Liver (tissue), 9 donors: ENCODE results near the gene VGLL3. TPM values are rescaled to one million over a fixed set of nuclear protein-coding genes. Genes with fewer than 3 reads are reported as not detected.

ENCODE experiments used
- DNase-seq: peaks from one replicate; pipeline ENCODE4 v3.0.0-alpha.2; 2017; ENCODE audit warnings: low spot score
- H3K27ac ChIP-seq, 2 donors: one replicate each; pipeline ENCODE4 v1.7.0; 2013; ENCODE audit warnings: inconsistent platforms in 2 of 2, low read length in 2 of 2, control low read depth in 1 of 2, low read depth in 1 of 2, mild to moderate bottlenecking in 1 of 2
- H3K27me3 ChIP-seq, 4 donors: one replicate each; pipeline versions ENCODE4 v1.6.1 to v1.7.0; 2013; ENCODE audit warnings: low read length in 3 of 4, inconsistent platforms in 1 of 4, mild to moderate bottlenecking in 1 of 4, moderate library complexity in 1 of 4; ENCODE audit not compliant: control insufficient read depth in 4 of 4, insufficient read depth in 4 of 4
- H3K36me3 ChIP-seq, 4 donors: one replicate each; pipeline versions ENCODE4 v1.6.1 to v1.7.0; 2013; ENCODE audit warnings: low read length in 3 of 4, mild to moderate bottlenecking in 3 of 4, low read depth in 1 of 4, moderate library complexity in 1 of 4; ENCODE audit not compliant: control insufficient read depth in 4 of 4, insufficient read depth in 3 of 4
- H3K4me1 ChIP-seq, 4 donors: one replicate each; pipeline versions ENCODE4 v1.6.1 to v1.7.0; 2013; ENCODE audit warnings: low read length in 3 of 4, mild to moderate bottlenecking in 3 of 4, moderate library complexity in 1 of 4; ENCODE audit not compliant: control insufficient read depth in 4 of 4, insufficient read depth in 4 of 4
- H3K4me3 ChIP-seq, 3 donors: one replicate each; pipeline versions ENCODE4 v1.6.1 to v1.7.0; 2013; ENCODE audit warnings: low read length in 3 of 3, control low read depth in 1 of 3, low read depth in 1 of 3, mild to moderate bottlenecking in 1 of 3
- H3K9ac ChIP-seq, 2 donors: one replicate each; pipeline ENCODE4 v1.7.0; 2013; ENCODE audit warnings: low read length in 2 of 2, mild to moderate bottlenecking in 2 of 2, moderate library complexity in 2 of 2, control low read depth in 1 of 2, low read depth in 1 of 2
- H3K9me3 ChIP-seq, 4 donors: one replicate each; pipeline versions ENCODE4 v1.6.1 to v1.7.0; 2013; ENCODE audit warnings: low read length in 3 of 4; ENCODE audit not compliant: control insufficient read depth in 4 of 4
- ATF3 ChIP-seq: IDR thresholded peaks from 2 replicates; pipeline ENCODE4 v1.6.1; 2016; ENCODE audit warnings: antibody characterized with exemption
- EGR1 ChIP-seq, 2 donors: IDR thresholded peaks; 2 replicates each; pipeline ENCODE4 v1.6.1; 2016 to 2018; ENCODE audit warnings: antibody characterized with exemption in 2 of 2, low read depth in 2 of 2
- FOXA1 ChIP-seq: IDR thresholded peaks from 2 replicates; pipeline ENCODE4 v1.6.1; 2016; ENCODE audit warnings: antibody characterized with exemption
- FOXA2 ChIP-seq: IDR thresholded peaks from 2 replicates; pipeline ENCODE4 v1.6.1; 2016; ENCODE audit warnings: antibody characterized with exemption
- GABPA ChIP-seq, 2 donors: IDR thresholded peaks in 1 of 2; conservative IDR thresholded peaks in 1 of 2; 2 replicates each; pipeline ENCODE4 v1.6.1; 2016; ENCODE audit warnings: antibody characterized with exemption in 2 of 2, mild to moderate bottlenecking in 1 of 2, moderate library complexity in 1 of 2
- HNF4A ChIP-seq, 2 donors: conservative IDR thresholded peaks; 2 replicates each; pipeline ENCODE4 v1.6.1; 2016; ENCODE audit warnings: antibody characterized with exemption in 2 of 2, mild to moderate bottlenecking in 2 of 2
- HNF4G ChIP-seq: IDR thresholded peaks from 2 replicates; pipeline ENCODE4 v1.6.1; 2016; ENCODE audit warnings: antibody characterized with exemption
- JUND ChIP-seq, 2 donors: IDR thresholded peaks; 2 replicates each; pipeline ENCODE4 v1.6.1; 2016; ENCODE audit warnings: antibody characterized with exemption in 2 of 2
- MAX ChIP-seq: IDR thresholded peaks from 2 replicates; pipeline ENCODE4 v1.6.1; 2016; ENCODE audit warnings: antibody characterized with exemption
- NR2F2 ChIP-seq: IDR thresholded peaks from 2 replicates; pipeline ENCODE4 v1.6.1; 2016; ENCODE audit warnings: antibody characterized with exemption
- RAD21 ChIP-seq, 2 donors: IDR thresholded peaks; 2 replicates each; pipeline ENCODE4 v1.6.1; 2016; ENCODE audit warnings: antibody characterized with exemption in 2 of 2, mild to moderate bottlenecking in 2 of 2
- REST ChIP-seq: IDR thresholded peaks from 2 replicates; pipeline ENCODE4 v1.6.1; 2016; ENCODE audit warnings: antibody characterized with exemption, mild to moderate bottlenecking
- RXRA ChIP-seq, 2 donors: IDR thresholded peaks; 2 replicates each; pipeline ENCODE4 v1.6.1; 2017 to 2018; ENCODE audit warnings: antibody characterized with exemption in 2 of 2, mild to moderate bottlenecking in 1 of 2
- SP1 ChIP-seq: IDR thresholded peaks from 2 replicates; pipeline ENCODE4 v1.6.1; 2018; ENCODE audit warnings: antibody characterized with exemption, mild to moderate bottlenecking
- TAF1 ChIP-seq: conservative IDR thresholded peaks from 2 replicates; pipeline ENCODE4 v1.6.1; 2016; ENCODE audit warnings: antibody characterized with exemption, mild to moderate bottlenecking
- YY1 ChIP-seq: IDR thresholded peaks from 2 replicates; pipeline ENCODE4 v1.6.1; 2016; ENCODE audit warnings: antibody characterized with exemption, mild to moderate bottlenecking
- ZBTB33 ChIP-seq: IDR thresholded peaks from 2 replicates; pipeline ENCODE4 v1.6.1; 2016; ENCODE audit warnings: antibody characterized with exemption
- WGBS: extraction: QIAGEN DNeasy Blood & Tissue Kit; methylation state at CpG from one replicate; pipeline ENCODE4 v1.1.7; 2013; 5-methylcytosine and 5-hydroxymethylcytosine counted together
- polyA plus RNA-seq, 2 donors: library from polyadenylated mRNA; stranded (reverse) in 1 of 2; unstranded in 1 of 2; fragments of 200-250 nt in 1 of 2; fragments of >200 nt in 1 of 2; fragmentation: Nextera tagmentation in 1 of 2; extraction: Ambion mirVana in 1 of 2; gene quantifications; one replicate each; pipeline versions ENCODE4 v1.2.1 to v1.2.3, GENCODE V29; 2013 to 2015
- total RNA-seq, 2 donors: library from RNA; depleted of rRNA; stranded (reverse); fragments of >200 nt; gene quantifications; one replicate each; pipeline ENCODE4 v1.2.3, GENCODE V29; 2014
- TF ChIP-seq, protein P1 (sequence below): fragments of 150-350 bp; IDR thresholded peaks from 2 replicates; pipeline ENCODE4 v1.5.1; 2017; ENCODE audit warnings: improper control_type of control experiment, low read depth, low read length; ENCODE audit not compliant: missing input control
- donor health status: healthy.
- donor health status: healthy.
- donor health status: healthy.
- donor health status: healthy.
- donor health status: healthy.

VGLL3 gene
- total and polyA plus RNA-seq, 4 donors = 0.08 to 1.3 (median 0.63) TPM

- no peak for TF ChIP-seq REST
- TF ChIP-seq RXRA (IDR thresholded peaks at IDR 0.05) = no peak
- no peak for TF ChIP-seq ATF3
- no peak for TF ChIP-seq ZBTB33
- no peak for TF ChIP-seq TAF1
Observed at GRCh38 chr3:86961297-86961696, 29.7 kb downstream of the VGLL3 start (continued).

DNA sequence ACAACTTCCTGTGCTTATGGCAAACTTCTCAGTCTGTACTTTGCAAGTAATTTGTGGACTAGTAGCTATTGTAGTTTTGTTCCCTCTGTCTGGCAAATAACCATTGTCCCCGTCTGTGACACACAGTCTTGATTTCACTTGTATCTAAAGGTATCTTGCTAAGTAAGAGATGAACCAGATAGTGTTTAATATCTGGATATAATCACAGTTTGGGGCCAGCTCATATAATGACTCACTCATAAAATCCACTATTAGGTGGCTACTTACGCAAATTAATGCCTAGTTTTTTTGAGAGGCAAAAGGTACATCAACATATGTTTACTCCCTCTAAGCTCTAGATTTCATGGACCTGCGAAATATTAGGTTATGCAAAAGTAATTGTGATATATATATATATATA is 30.4 kb downstream of the VGLL3 start:
- TF ChIP-seq EGR1 (IDR thresholded peaks at IDR 0.05; ENCODE audit: low read depth in 2 of 2) = no peak
- TF ChIP-seq TAF1 = no peak
- no peak for TF ChIP-seq GABPA (IDR thresholded peaks at IDR 0.05 in 1 of 2, conservative IDR thresholded peaks at IDR 0.05 in 1 of 2)
- TF ChIP-seq HNF4A (conservative IDR thresholded peaks at IDR 0.05) = no peak
- no peak for TF ChIP-seq SP1
- 77% methylated on average over 3 of the region's 3 CpGs for WGBS

DNA sequence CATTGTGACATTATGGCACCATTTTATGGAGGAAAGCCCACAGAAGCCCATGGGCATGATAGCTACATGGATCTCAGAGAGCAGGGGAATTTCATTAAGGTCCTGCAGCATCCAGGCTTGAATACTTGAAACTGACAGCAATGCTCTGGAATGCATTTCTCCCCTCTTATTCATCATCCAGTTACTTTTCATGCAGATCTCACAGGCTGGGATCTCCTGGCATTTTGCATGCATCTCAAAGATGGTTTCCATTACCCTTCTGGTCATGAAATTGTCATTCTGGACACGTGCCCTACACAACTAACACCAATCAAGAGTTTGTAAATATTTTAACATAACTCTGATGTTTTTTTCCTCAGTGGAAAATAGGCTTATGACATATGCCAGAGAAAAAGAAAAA is 32.4 kb downstream of the VGLL3 start:
- Histone ChIP-seq H3K4me3 (no peak overlapping the region), H3K36me3 (no peaks in the 10 kb centered on the region), H3K9me3 (no peaks in the 10 kb centered on the region), H3K9ac (no peak overlapping the region), H3K27me3 (peaks cover 0 to 3% (median 0%) of the 10 kb centered on the region in 4 donors), H3K4me1 (no peaks in the 10 kb centered on the region), H3K27ac (no peak overlapping the region)
- WGBS = 60% methylated on average over 1 of the region's 1 CpG
- TF ChIP-seq MAX (no peak), ZBTB33 (no peak), YY1 (no peak), EGR1 (IDR thresholded peaks at IDR 0.05; ENCODE audit: low read depth in 2 of 2) (no peak), ATF3 (no peak), HNF4G (no peak), RAD21 (IDR thresholded peaks at IDR 0.05) (no peak), JUND (IDR thresholded peaks at IDR 0.05) (no peak), TAF1 (no peak), FOXA1 (no peak), FOXA2 (no peak), GABPA (IDR thresholded peaks at IDR 0.05 in 1 of 2, conservative IDR thresholded peaks at IDR 0.05 in 1 of 2) (no peak), HNF4A (conservative IDR thresholded peaks at IDR 0.05) (no peak), RXRA (IDR thresholded peaks at IDR 0.05) (no peak), NR2F2 (no peak), SP1 (no peak)
- TF ChIP-seq, protein P1, sequence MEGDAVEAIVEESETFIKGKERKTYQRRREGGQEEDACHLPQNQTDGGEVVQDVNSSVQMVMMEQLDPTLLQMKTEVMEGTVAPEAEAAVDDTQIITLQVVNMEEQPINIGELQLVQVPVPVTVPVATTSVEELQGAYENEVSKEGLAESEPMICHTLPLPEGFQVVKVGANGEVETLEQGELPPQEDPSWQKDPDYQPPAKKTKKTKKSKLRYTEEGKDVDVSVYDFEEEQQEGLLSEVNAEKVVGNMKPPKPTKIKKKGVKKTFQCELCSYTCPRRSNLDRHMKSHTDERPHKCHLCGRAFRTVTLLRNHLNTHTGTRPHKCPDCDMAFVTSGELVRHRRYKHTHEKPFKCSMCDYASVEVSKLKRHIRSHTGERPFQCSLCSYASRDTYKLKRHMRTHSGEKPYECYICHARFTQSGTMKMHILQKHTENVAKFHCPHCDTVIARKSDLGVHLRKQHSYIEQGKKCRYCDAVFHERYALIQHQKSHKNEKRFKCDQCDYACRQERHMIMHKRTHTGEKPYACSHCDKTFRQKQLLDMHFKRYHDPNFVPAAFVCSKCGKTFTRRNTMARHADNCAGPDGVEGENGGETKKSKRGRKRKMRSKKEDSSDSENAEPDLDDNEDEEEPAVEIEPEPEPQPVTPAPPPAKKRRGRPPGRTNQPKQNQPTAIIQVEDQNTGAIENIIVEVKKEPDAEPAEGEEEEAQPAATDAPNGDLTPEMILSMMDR = no peak
- no peak for DNase-seq

More for the DNA sequence above, 30.4 kb downstream of the VGLL3 start:
- H3K9ac ChIP-seq = no peak overlapping the region
- no peak for DNase-seq
- peaks cover 0 to 3% (median 0%) of the 10 kb centered on the region in 4 donors for H3K27me3 ChIP-seq
- no peaks in the 10 kb centered on the region for H3K36me3 ChIP-seq
- no peak overlapping the region for H3K4me3 ChIP-seq
- H3K27ac ChIP-seq = no peak overlapping the region
- no peaks in the 10 kb centered on the region for H3K4me1 ChIP-seq
- no peaks in the 10 kb centered on the region for H3K9me3 ChIP-seq
